GM06990 (cell line): ENCODE data around the gene SERPINB2.

Experiments
- DNase-seq: peaks from one replicate; pipeline ENCODE4 v3.0.0-alpha.2; 2011; ENCODE audit not compliant: insufficient read length; ENCODE audit errors: extremely low read depth
- H3K27me3 ChIP-seq: replicated peaks from 2 replicates; pipeline ENCODE4 v1.6.0; 2011; ENCODE audit warnings: low read length; ENCODE audit not compliant: control insufficient read depth, insufficient read depth
- H3K36me3 ChIP-seq: 2 replicates; pipeline ENCODE4 v1.5.1; 2011; ENCODE audit warnings: low read length; ENCODE audit not compliant: control insufficient read depth, insufficient read depth
- H3K4me3 ChIP-seq: replicated peaks from 2 replicates; pipeline ENCODE4 v1.5.1; 2011; ENCODE audit warnings: low read depth, mild to moderate bottlenecking, control low read depth, low read length
- CTCF ChIP-seq: IDR thresholded peaks from 2 replicates; pipeline ENCODE4 v1.5.1; 2011; ENCODE audit warnings: low read length, control low read depth, mild to moderate bottlenecking, inconsistent platforms; ENCODE audit not compliant: insufficient read depth, poor library complexity, severe bottlenecking

Gene SERPINB2

GRCh38 chr18:63879709-63880108 is 7.8 kb upstream of the SERPINB2 start:
- no peak for DNase-seq
- TF ChIP-seq CTCF = no peak
- no peak overlapping the region for H3K4me3 ChIP-seq
- H3K36me3 ChIP-seq = no peaks in the 10 kb centered on the region
- no peaks in the 10 kb centered on the region for H3K27me3 ChIP-seq

GRCh38 chr18:63881851-63882250 is 5.7 kb upstream of the SERPINB2 start:
- TF ChIP-seq CTCF = no peak
- Histone ChIP-seq H3K27me3 (no peaks in the 10 kb centered on the region; the same call in 1 of the 2 replicates), H3K36me3 (no peaks in the 10 kb centered on the region), H3K4me3 (no peak overlapping the region)
- DNase-seq = no peak

GRCh38 chr18:63882333-63883141 is 5.0 kb upstream of the SERPINB2 start:
- no peak for TF ChIP-seq CTCF

GRCh38 chr18:63883617-63884016 is 3.9 kb upstream of the SERPINB2 start:
- H3K36me3 ChIP-seq = no peaks in the 10 kb centered on the region
- no peak for TF ChIP-seq CTCF
- no peaks in the 10 kb centered on the region; the same call in 1 of the 2 replicates for H3K27me3 ChIP-seq
- DNase-seq = no peak
- H3K4me3 ChIP-seq = no peak overlapping the region

More at GRCh38 chr18:63882333-63883141, 5.0 kb upstream of the SERPINB2 start:
- H3K4me3 ChIP-seq = no peak overlapping the region
- no peaks in the 10 kb centered on the region for H3K36me3 ChIP-seq
- no peak for DNase-seq
- H3K27me3 ChIP-seq = no peaks in the 10 kb centered on the region; the same call in 1 of the 2 replicates

- H3K27me3 ChIP-seq = no peaks in the 10 kb centered on the region; the same call in 1 of the 2 replicates
- TF ChIP-seq CTCF = no peak
- H3K36me3 ChIP-seq = no peaks in the 10 kb centered on the region
- H3K4me3 ChIP-seq = no peak overlapping the region
- no peak for DNase-seq
These were observed 1.1 kb downstream of the SERPINB2 start for GRCh38 chr18:63888470-63889190.
